GM18505 (cell line): ENCODE measurements around the gene LMNTD2.
"Not testable (repeated sequence)": the region's sequence is repeated elsewhere in the genome, so short reads cannot be mapped to it uniquely, and the experiment has no call there.

Experiments
- ATAC-seq: cut with Tn5 transposase; IDR thresholded peaks from one replicate; pipeline ENCODE4 v1.9.1; 2021; ENCODE audit not compliant: unreplicated experiment
- POLR2A ChIP-seq: IDR thresholded peaks from 4 replicates; pipeline ENCODE4 v1.6.1; 2011; ENCODE audit warnings: borderline replicate concordance; ENCODE audit not compliant: insufficient read depth, insufficient read length; ENCODE audit errors: extremely low read depth

Gene LMNTD2

DNA sequence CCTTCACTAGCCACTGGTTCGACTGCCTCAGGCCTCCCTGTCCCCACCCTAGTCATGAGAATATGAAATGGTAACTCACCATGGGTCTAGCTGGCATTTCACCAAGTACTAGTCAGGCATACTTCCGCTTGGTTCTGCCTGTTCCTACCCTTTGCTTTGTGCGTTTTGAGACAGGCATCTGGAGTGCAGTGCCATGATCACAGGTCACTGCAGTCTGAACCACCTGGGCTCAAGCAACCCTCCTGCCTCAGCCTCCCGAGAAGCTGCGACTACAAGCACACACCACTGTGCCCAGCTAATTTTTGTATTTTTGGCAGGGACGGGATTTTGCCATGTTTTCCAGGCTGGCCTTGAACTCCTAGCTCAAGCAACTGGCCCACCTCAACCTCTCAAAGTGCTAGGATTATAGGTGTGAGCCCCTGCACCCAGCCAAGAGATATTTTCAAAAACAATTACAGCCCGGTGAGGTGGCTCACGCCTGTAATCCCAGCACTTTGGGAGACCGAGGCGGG is 39.3 kb downstream of the LMNTD2 start:
- no peak for ATAC-seq
- no peak for TF ChIP-seq POLR2A

DNA sequence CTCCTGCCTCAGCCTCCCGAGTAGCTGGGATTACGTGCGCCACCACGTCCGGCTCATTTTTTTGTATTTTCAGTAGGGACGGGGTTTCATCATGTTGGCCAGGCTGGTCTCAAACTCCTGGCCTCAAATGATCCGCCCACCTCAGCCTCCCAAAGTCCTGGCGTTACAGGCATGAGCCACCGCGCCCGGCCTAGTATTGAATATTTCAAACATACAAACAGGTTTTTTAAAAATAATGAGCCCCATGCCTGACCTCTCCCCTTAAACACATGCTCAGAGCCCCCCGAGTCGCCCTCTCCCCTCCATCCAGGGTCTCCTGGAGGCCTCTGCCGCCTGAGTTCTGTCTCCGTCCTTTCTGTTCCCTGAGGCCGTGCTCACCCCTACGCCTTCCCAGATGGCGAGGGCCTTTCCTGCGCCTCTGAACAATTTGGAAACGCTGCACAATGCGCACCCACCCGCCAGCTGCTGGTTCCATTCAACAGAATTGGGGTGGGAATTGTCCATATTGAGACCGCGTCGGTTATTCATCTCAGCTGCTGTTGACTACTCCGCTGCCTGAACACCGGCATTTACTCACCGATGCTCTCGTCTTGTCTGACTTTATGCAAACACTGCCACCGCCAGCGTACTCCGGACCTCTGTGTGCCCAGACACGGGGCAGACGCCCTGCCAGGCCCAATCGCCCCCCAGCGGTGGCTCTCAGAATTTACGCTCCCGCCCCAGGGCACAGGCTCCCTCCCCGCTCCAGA is 39.9 kb downstream of the LMNTD2 start:
- no peak for TF ChIP-seq POLR2A
- ATAC-seq = no peak

DNA sequence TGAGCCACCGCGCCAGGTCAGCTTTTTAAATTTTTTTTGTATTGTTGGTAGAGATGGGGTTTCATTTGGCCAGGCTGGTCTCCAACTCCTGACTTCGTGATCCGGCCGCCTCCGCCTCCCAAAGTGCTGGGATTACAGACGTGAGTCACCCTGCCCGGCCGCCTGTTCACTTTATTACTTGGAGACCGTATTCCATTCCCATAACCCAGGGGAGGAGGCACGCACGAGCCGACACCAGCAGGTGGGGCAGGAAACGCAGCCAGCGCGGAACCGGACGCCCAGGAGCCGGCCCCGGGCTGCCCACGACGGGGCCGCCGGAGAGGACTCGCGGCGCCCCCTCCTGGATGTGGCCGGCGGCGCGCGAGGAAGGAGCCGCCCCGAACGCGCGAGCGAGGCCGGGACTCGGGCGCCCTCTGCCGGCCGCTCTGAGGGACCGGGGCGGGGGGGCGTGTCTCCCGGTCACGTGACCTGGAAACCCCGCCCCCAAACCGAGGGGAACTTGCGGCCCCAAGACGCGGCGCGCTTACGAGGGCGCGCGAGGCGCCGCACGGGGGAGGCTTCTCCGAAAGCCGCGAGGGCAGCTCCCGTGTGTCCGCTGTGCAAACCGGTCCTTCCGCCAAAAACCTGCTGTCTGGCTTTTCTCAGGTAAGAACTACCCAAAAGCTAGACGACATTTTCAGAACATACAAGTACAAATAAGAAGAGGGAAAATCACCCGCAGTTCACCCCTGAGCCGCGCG is 41.9 kb downstream of the LMNTD2 start:
- peak; percentile 20 for TF ChIP-seq POLR2A
- peak; percentile 87 for ATAC-seq

DNA sequence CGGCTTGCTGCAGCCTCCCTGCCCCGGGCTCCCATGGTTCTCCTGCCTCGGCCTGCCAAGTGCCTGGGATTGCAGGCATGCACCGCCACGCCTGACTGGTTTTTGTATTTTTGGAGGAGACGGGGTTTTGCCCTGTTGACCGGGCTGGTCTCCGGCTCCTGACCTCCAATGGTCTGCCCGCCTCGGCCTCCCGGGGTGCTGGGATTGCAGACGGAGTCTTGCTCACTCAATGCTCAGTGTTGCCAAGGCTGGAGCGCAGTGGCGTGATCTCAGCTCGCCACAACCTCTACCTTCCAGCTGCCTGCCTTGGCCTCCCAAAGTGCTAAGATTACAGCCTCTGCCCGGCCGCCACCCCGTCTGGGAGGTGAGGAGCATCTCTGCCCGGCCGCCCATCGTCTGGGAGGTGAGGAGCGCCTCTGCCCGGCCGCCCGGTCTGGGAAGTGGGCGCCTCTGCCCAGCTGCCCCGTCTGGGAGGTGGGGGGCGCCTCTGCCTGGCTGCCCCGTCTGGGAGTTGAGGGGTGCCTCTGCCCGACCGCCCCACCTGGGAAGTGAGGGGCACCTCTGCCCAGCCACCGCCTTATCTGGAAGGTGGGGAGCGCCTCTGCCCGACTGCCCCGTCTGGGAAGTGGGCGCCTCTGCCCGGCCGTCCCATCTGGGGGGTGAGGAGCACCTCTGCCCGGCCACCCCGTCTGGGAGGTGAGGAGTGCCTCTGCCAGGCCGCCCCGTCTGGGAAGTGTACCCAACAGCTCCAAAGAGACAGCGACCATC is 43.4 kb downstream of the LMNTD2 start:
- ATAC-seq = not testable (repeated sequence)

DNA sequence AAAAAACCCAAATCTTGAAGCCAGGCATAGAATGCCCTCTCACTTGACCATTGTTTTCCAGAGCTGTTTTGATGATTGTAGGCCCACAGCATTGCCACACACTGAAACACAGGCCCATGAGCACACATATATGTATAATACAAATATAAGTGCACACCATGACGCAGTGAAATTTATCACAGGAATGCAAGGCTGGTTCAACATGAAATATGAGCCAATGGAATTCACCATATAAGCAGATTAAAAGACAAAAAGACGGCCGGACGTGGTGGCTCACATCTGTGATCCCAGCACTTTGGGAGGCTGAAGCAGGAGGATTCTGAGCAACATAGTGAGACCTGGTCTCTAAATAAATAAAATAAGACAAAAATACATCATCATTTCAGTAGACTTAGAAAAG is 44.1 kb downstream of the LMNTD2 start:
- ATAC-seq = no peak
- no peak for TF ChIP-seq POLR2A

DNA sequence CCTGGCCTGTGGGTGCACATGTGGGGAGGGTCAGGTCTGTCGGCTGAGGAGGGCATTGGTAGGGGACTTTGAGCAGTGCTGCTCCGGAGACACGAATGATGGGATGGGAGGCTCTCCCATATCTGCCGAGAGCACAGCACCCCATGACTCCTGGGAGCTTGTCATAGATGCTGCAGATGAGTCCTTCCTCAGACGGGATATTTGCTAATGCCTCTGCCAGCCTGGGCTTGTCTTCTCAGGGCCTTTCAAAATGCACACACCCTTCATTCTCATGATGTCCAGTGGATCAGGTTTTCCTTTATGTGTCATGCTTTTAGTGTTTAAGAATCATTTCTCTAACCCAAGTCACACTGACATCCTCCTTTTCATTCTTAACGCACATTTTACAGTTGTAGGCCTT is 45.4 kb downstream of the LMNTD2 start:
- no peak for TF ChIP-seq POLR2A

DNA sequence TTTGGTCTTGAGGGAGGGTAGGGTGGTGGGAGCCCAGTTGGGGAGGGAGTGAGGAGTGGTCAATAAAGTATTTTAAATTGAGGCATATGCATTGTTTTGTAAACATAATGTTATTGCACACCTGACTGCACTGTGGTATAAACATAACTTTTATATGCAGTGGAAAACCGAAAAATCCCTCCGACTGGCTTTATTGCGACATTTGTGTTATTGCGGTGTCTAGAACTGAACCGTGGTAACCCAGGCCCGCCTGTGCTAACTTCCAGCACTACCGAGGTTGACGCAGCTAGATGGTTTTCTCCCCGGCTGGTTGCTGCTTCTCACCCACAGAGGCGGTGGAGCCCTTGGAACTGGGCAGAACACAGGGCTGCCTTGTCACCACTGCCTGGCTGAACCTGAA is 45.9 kb downstream of the LMNTD2 start:
- ATAC-seq = no peak
- no peak for TF ChIP-seq POLR2A

More for the DNA sequence above, 45.4 kb downstream of the LMNTD2 start:
- no peak for ATAC-seq

DNA sequence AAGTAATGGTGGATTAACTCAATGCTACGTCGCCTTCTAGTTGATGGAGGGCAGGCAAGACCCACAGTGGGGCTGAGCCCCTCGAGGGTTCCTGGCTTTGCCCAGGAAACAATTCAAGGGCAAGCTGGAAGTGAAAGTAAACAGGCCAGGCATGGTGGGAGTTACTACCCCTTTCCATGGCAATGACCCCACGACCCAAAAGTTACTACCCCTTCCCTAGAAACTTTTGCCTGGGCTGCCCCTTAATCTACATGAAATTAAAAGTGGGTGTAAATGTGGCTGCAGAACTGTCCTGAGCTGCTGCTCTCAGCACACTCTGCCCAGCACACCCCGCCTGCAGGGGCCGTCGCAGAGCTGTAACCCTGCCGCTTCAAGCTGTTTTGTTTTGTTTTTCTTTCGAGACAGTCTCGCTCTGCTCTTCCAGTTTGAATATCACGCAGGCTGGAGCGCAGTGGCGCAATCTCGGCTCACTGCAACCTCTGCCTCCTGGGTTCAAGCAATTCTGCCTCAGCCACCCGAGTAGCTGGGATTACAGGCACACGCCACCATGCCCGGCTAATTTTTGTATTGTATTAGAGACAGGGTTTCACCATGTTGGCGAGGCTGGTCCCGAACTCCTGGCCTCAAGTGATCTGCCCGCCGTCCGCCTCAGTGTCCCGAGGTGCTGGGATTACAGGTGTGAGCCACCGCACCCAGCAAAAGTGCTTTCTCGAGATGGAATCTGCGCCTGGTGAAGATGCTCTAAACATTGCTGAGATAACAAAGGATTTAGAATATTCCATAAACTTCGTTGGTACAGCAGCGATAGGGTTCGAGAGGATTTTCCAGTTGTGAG is 47.6 kb downstream of the LMNTD2 start:
- ATAC-seq = no peak

DNA sequence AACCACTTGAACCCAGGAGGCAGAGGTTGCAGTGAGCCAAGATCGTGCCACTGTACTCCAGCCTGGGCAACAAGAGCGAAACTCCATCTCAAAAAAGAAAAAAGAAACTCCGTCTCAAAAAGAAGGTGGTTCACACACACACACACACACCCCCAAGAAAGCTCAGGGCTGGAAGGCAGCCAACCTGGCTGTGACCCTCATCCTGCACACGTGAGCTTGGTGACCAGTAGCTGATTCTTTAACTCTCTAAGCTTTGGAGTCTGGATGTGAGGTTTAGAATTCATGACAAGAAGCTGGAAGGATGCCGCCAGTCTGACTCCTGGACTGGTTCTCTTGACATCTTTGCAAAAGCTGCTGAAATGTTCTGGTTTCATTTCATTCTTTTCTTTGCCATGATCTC is 51.6 kb downstream of the LMNTD2 start:
- no peak for TF ChIP-seq POLR2A
- no peak for ATAC-seq

More for the DNA sequence above, 47.6 kb downstream of the LMNTD2 start:
- no peak for TF ChIP-seq POLR2A

DNA sequence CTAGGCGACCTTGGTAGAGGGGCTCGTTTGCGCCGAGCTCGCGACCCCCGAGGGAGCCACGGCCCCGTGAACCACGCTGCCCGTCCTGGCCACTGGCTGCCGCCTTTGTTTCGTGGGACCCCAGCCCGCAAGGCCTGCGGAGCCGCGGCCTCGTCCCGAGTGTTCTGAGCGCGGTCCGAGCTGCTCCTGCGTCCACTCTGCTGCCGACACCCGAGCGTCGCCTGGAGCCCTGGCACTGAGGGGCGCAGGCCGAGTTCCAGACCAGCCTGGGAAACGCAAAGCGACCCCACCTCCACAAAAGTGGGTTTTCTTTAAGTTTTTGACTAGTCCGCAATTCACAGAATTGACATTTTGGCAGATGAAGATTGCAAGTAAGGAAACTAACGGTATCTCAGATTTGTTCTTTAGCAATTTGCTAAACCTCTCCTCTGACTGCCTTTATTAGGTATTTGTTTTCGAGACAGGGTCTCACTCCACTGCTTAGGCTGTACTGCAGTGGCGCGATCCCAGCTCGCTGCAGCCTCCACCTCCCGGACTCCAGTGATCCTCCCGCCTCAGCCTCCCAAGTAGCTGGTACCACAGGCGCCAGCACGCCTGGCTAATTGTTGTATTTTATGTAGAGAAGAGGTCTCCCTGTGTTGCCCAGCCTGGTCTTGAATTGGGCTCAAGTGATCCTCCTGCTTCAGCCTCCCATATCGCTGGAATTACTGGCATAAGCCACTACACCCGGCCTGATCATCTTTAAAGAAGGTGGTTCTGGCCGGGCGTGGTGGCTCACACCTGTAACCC is 52.6 kb downstream of the LMNTD2 start:
- no peak for TF ChIP-seq POLR2A
- no peak for ATAC-seq

DNA sequence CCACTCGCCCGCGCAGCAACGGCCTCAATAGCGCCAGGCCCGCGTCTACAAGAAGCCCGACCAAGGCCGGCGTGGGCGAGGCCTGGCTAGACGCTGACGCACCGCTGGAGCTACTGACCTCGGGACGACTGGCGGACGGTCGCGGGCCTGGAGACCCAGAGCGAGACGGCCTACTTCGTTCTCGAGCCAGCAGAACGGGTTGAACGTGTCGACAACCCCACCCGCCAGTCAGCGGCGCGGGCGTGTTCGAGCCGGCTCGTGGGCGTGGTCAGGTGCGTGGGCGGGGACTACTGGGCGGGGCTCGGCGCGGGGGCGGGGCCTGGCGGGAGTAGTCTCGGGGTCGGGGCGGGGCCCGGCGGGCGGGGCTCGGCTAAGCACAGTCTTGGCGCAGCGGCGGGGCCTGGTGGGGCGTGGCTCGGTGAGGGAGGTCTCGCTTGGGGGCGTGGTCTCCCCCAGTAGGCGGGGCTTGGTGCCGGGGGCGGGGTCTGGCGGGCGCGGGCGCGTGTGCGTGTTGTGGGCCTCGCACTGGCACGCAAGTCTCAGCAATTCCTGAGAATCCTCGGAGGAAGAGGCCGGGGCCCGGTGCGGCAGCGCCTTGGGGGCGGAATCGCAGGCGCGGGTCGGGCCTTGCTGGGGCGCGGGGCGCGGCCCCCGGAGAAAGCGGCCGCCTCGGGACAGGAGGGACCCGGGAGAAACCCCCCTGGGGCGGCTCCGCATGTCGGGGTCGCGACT is 53.4 kb downstream of the LMNTD2 start, which contains the start of gene RNH1:
TSS of gene RNH1 (minus strand) at position 248 of the 732 bp plus-strand sequence. CDS start 5,080 bp downstream, outside the sequence.
- peak; percentile 45 for ATAC-seq
- peak; percentile 79 for TF ChIP-seq POLR2A

DNA sequence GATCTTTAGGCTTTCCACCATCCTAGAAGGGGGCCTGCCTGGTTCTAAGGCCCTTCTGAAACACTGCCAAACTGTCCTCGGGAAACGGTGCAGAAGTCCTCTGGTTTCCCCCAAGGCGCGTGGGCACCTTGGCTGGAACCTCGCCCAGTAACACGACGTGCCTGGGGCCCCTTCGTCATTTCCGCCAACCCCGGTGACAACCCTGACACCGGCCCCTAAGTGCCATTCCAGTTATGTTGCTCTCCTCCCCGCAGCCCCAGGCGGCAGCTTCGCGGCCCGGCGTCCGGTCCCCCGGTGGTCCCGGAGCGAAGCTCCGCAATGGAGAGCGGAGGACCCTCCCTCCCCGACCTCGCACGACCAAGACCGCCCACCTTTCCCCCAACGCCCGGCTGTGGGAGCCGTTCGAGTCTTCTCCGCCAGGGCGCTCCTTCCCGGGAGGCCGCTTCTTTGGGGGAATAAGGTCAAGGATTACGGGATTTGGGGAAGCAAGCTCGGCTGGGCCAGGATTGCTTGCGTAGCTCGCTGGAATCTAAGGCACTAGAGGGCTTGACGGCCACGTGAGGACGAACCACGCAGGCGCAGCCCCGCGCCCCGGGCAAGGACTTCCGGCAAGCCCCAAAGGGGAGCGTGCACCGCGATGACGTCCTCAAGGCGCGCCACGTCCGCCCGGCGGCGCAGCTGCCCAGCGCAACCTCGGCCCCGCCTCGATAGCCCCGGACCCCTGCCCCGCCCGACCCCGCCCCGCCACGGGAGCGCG is 54.1 kb downstream of the LMNTD2 start:
- ATAC-seq = peak; percentile 62
- TF ChIP-seq POLR2A = peak; percentile 78
